Measurements from ENCODE around the gene SPARCL1.
"Not testable (repeated sequence)": the region's sequence is repeated elsewhere in the genome, so short reads cannot be mapped to it uniquely, and the experiment has no call there.

The SPARCL1 gene, protein sequence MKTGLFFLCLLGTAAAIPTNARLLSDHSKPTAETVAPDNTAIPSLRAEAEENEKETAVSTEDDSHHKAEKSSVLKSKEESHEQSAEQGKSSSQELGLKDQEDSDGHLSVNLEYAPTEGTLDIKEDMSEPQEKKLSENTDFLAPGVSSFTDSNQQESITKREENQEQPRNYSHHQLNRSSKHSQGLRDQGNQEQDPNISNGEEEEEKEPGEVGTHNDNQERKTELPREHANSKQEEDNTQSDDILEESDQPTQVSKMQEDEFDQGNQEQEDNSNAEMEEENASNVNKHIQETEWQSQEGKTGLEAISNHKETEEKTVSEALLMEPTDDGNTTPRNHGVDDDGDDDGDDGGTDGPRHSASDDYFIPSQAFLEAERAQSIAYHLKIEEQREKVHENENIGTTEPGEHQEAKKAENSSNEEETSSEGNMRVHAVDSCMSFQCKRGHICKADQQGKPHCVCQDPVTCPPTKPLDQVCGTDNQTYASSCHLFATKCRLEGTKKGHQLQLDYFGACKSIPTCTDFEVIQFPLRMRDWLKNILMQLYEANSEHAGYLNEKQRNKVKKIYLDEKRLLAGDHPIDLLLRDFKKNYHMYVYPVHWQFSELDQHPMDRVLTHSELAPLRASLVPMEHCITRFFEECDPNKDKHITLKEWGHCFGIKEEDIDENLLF

GRCh38 chr4:87529187-87529586 is at the start of gene SPARCL1:
TSS of gene SPARCL1 (minus strand) at chr4:87529376. CDS start at chr4:87499574, 29,802 bp downstream.
- DNase-seq = no peak

GRCh38 chr4:87575983-87576382 is 46.8 kb upstream of the SPARCL1 start:
- no peak for DNase-seq

- no peak for DNase-seq
Observed at GRCh38 chr4:87575408-87575807, 46.2 kb upstream of the SPARCL1 start.

DNA sequence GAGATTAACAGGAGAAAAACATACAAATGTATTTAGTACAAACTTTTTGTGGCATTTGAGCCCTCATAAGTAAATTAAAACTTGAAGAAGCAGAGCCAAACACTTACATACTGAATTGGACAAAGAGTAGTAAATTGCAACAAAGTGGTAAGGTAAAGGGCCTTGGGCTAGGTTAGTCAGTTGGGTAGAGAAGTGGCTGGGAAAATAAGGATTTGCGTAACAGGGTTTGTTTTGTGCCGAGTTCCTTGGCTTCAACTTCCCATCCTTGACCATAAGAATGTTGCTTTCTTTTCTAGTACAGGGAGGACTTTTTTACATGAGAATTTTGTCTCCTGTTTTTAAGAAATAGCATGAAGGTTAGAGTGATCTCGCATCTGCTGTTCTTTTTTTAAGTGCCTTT is 45.8 kb upstream of the SPARCL1 start:
- DNase-seq = no peak

- DNase-seq = not testable (repeated sequence)
Observed at GRCh38 chr4:87574376-87574775, 45.2 kb upstream of the SPARCL1 start.

- DNase-seq = no peak
Observed at GRCh38 chr4:87570290-87570805, 41.2 kb upstream of the SPARCL1 start.

GRCh38 chr4:87567191-87567590 is 38.0 kb upstream of the SPARCL1 start:
- DNase-seq = no peak

DNA sequence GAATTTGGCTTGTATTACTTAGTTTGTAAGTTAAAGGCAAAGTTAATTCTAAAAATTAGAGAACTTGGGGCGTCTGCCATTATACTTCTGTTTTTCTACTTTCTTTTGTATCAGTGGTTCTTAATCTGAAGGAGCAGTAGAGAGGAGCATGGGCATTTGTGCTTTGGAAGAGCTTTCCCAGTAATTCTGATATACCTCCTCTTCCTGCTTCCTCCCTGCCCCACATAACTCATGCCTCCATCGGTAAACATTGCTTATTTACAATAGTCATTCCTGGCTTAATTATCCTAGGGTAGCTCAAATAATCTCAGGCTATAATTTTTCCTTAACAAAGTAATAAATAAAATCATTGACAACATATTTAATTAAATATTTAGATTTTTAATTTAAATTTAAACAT is 37.1 kb upstream of the SPARCL1 start:
- DNase-seq = no peak

- no peak for DNase-seq
Observed at GRCh38 chr4:87565746-87566145, 36.6 kb upstream of the SPARCL1 start.

DNA sequence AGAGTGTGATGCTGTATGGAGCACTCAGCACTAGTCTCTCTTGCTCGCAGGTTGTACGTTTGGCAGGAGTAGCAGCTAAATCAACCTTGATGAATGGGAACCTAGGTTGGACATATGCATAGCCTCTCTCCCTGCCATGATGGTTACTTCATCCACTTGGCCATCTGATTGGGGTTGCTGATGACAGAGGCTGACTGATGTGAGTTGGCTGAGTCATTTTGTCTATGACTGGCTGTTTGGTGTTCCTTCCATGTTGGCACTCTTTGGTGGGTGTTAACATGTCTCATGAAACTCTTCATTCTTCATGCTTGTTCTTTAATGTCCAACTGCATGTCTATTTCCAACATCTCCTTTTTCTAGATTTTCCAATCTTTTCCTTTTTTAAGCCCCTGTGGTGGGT is 31.6 kb upstream of the SPARCL1 start:
- DNase-seq = no peak

GRCh38 chr4:87559090-87559837 is 30.1 kb upstream of the SPARCL1 start:
- peak; percentile 12 for DNase-seq

- DNase-seq = no peak
Observed at GRCh38 chr4:87557348-87557747, 28.2 kb upstream of the SPARCL1 start.

DNA sequence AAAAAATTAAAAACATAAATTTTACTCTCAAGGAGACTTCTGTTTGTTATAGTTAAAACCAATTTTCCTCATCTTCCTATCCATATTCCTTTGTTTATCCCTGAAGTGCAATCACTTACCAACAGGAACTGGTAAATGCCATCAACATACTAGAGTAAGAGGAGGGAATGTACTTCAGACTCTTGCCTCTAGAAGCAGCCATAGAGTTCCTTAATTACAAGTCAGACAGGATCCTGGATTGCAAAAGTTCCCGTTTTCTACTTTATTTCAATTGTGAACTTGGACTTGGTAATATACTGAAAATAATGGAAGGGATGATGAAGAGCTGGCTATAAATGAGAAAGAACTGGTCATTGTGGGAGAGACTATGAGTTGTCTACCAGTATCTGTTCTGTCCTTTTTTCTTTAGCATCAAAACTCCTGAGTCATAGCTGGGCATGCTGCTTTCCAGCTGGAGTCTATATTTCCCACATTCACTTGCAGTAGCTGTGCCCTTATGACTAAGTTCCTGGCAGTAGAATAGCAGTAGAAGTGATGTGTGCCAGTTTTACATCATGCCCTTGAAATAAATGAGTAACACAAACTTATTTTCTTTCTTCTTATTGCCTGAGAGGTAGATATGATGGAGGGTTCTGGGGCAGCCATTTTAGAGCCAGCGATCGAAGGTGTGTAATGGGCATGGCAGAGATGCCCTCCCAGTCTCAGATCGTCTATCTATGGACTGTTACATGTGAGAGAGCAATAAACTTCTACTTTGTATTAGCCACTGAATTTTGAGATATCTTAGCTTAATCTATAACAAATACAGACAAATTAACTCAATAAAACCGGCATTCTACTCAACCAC is 26.8 kb upstream of the SPARCL1 start:
- DNase-seq = no peak

- DNase-seq = no peak
Observed at GRCh38 chr4:87553182-87553581, 24.0 kb upstream of the SPARCL1 start.

GRCh38 chr4:87551361-87551760 is 22.2 kb upstream of the SPARCL1 start:
- no peak for DNase-seq

- no peak for DNase-seq
Observed at GRCh38 chr4:87547016-87547708, 18.0 kb upstream of the SPARCL1 start.

DNA sequence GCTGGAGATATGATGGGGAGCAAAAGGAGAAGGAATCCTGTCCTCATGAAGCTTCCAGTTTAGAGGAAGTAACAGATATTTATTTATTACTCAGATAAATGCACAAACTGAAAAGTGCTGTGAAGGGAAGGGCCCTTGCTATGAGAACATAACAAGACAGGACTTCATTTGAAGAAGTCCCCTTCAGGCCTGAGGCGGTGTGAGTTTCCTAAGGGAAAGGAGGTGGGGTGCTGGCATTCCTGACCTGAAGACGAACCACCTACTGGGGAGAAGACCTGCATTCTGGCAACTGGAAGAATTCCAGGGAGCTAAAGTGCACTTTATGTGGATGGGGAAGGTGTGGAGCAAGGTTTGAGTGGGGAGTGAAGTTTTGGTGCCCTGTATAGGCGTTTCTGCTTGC is 15.9 kb upstream of the SPARCL1 start:
- no peak for DNase-seq

- no peak for DNase-seq
Observed at GRCh38 chr4:87543835-87544461, 14.8 kb upstream of the SPARCL1 start.

DNA sequence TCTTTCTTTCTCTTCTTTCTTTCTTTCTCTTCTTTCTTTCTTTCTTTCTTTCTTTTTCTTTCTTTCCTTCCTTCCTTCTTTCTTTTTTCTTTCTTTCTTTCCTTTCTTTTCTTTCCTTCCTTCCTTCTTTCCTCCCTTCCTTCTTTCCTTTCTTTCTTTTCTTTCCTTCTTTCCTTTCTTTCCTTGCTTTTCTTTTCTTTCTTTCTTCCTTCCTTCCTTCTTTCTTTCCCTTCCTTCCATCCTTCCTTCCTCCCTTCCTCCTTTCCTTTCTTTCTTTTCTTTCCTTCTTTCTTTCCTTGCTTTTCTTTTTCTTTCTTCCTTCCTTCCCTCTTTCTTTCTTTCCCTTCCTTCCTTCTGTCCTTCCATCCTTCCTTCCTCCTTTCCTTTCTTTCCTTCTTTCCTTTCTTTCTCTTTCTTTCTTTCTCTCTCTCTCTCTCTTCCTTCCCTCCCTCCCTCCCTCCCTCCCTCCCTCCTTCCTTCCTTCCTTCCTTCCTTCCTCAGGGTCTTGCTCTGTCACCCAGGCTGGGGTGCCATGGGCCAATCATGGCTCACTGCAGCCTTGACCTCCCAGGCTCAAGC is 13.6 kb upstream of the SPARCL1 start:
- DNase-seq = no peak

- no peak for DNase-seq
Observed at GRCh38 chr4:87541956-87542709, 13.0 kb upstream of the SPARCL1 start.
